SK-N-SH (cell line): ENCODE measurements around the gene ERC2. TPM values are rescaled to one million over a fixed set of nuclear protein-coding genes. Genes with fewer than 3 reads are reported as not detected.

Experiments used
- CTCF ChIA-PET: fragments of 300-600, 350-600 bp; formaldehyde crosslinking; extraction: SDS; loops from one replicate; lab custom pipeline; 2021; lab: Yijun Ruan, JAX
- POLR2A ChIA-PET: fragments of 350-600 bp; sonication (Branson Sonifier 250); formaldehyde crosslinking; extraction: SDS; loops from one replicate; lab custom pipeline; 2020; ENCODE audit warnings: antibody characterized with exemption, inconsistent platforms; lab: Yijun Ruan, JAX
- DNase-seq: peaks from one replicate; pipeline ENCODE4 v3.0.0; 2012
- H2AFZ ChIP-seq: fragments of 200-600 bp; sonication (generic); 2 replicates; pipeline ENCODE4 v1.8.1; 2016; ENCODE audit warnings: antibody characterized with exemption, mild to moderate bottlenecking, low read depth
- H3F3A ChIP-seq: fragments of 200-600 bp; sonication (generic); replicated peaks from 2 replicates; pipeline ENCODE3; 2016; ENCODE audit warnings: antibody characterized with exemption, mild to moderate bottlenecking; ENCODE audit not compliant: insufficient read depth
- H3K27ac ChIP-seq, 2 experiments: fragments of 200-500 bp in 1 of 2; fragments of 200-600 bp in 1 of 2; sonication (Bioruptor generic) in 1 of 2; sonication (generic), shearing (Covaris generic) in 1 of 2; 2 replicates each; pipeline versions ENCODE4 v1.5.1 to v1.6.1; 2014 to 2016; ENCODE audit warnings: low read depth in 2 of 2, inconsistent platforms in 1 of 2, low read length in 1 of 2, mild to moderate bottlenecking in 1 of 2, mixed read lengths in 1 of 2
- H3K27me3 ChIP-seq: fragments of 200-600 bp; sonication (generic), shearing (Covaris generic); 2 replicates; pipeline ENCODE4 v1.6.1; 2016; ENCODE audit warnings: mixed run types; ENCODE audit not compliant: insufficient read depth
- H3K36me3 ChIP-seq, 2 experiments: fragments of 200-500 bp in 1 of 2; fragments of 200-600 bp in 1 of 2; sonication (Bioruptor generic) in 1 of 2; sonication (generic) in 1 of 2; replicated peaks in 1 of 2; 2 replicates each; pipeline versions ENCODE3 to v1.5.1; 2014 to 2016; ENCODE audit warnings: low read length in 1 of 2, mild to moderate bottlenecking in 1 of 2; ENCODE audit not compliant: insufficient read depth in 2 of 2, control insufficient read depth in 1 of 2
- H3K4me1 ChIP-seq, 2 experiments: fragments of 200-500 bp in 1 of 2; fragments of 200-600 bp in 1 of 2; sonication (Bioruptor generic) in 1 of 2; sonication (generic), shearing (Covaris generic) in 1 of 2; 2 replicates each; pipeline versions ENCODE4 v1.5.1 to v1.6.1; 2014 to 2016; ENCODE audit warnings: low read depth in 1 of 2, low read length in 1 of 2, mixed run types in 1 of 2; ENCODE audit not compliant: insufficient read depth in 2 of 2, control insufficient read depth in 1 of 2
- H3K4me2 ChIP-seq: fragments of 200-600 bp; sonication (generic), shearing (Covaris generic); 2 replicates; pipeline ENCODE4 v1.6.1; 2017; ENCODE audit warnings: mixed run types
- H3K4me3 ChIP-seq, 2 experiments: fragments of 200-500 bp in 1 of 2; fragments of 200-600 bp in 1 of 2; sonication (Bioruptor generic) in 1 of 2; sonication (generic), shearing (Covaris generic) in 1 of 2; 2 replicates each; pipeline versions ENCODE4 v1.5.1 to v1.8.1; 2014 to 2016; ENCODE audit warnings: low read depth in 2 of 2, inconsistent platforms in 1 of 2, low read length in 1 of 2, mild to moderate bottlenecking in 1 of 2, mixed read lengths in 1 of 2, moderate library complexity in 1 of 2
- H3K79me2 ChIP-seq: fragments of 200-600 bp; sonication (generic); 2 replicates; pipeline ENCODE4 v1.8.1; 2017; ENCODE audit warnings: mild to moderate bottlenecking; ENCODE audit not compliant: insufficient read depth
- H3K9ac ChIP-seq: fragments of 200-600 bp; sonication (generic); 2 replicates; pipeline ENCODE4 v1.6.1; 2017; ENCODE audit warnings: mixed run types
- H3K9me2 ChIP-seq: fragments of 200-600 bp; sonication (generic); 2 replicates; pipeline ENCODE4 v1.6.1; 2017; ENCODE audit warnings: mixed run types
- H3K9me3 ChIP-seq: fragments of 200-600 bp; sonication (generic); 2 replicates; pipeline ENCODE4 v1.6.1; 2017; ENCODE audit warnings: mixed run types, mild to moderate bottlenecking, moderate library complexity
- H4K20me1 ChIP-seq: fragments of 200-600 bp; sonication (generic); 2 replicates; pipeline ENCODE4 v1.6.1; 2017; ENCODE audit warnings: mild to moderate bottlenecking, mixed run types; ENCODE audit not compliant: insufficient read depth
- CHD2 ChIP-seq: fragments of 150-350 bp; IDR thresholded peaks from 2 replicates; pipeline ENCODE4 v1.6.1; 2018; ENCODE audit warnings: low read length; ENCODE audit not compliant: partially characterized antibody
- ELF1 ChIP-seq: IDR thresholded peaks from 2 replicates; pipeline ENCODE4 v1.4.0; 2012
- FOXM1 ChIP-seq: IDR thresholded peaks from 2 replicates; pipeline ENCODE4 v1.4.0; 2012; ENCODE audit warnings: low read depth, mild to moderate bottlenecking
- GATA2 ChIP-seq: sonication (generic); formaldehyde crosslinking; IDR thresholded peaks from 2 replicates; pipeline ENCODE4 v1.5.0; 2020; ENCODE audit warnings: mild to moderate bottlenecking, missing genetic modification reagents
- IRF3 ChIP-seq: fragments of 150-350 bp; IDR thresholded peaks from 2 replicates; pipeline ENCODE4 v1.6.1; 2016; ENCODE audit warnings: mild to moderate bottlenecking, low read depth, low read length
- JUND ChIP-seq: IDR thresholded peaks from 2 replicates; pipeline ENCODE4 v1.4.0; 2012
- MAX ChIP-seq: IDR thresholded peaks from 2 replicates; pipeline ENCODE4 v1.4.0; 2012; ENCODE audit warnings: low read depth
- MEF2A ChIP-seq: IDR thresholded peaks from 2 replicates; pipeline ENCODE4 v1.4.0; 2012; ENCODE audit warnings: low read depth, borderline replicate concordance
- NFIC ChIP-seq: IDR thresholded peaks from 2 replicates; pipeline ENCODE4 v1.4.0; 2012; ENCODE audit warnings: borderline replicate concordance
- NRF1 ChIP-seq: IDR thresholded peaks from 2 replicates; pipeline ENCODE4 v1.6.1; 2012; ENCODE audit warnings: low read depth, mild to moderate bottlenecking, low read length
- PBX3 ChIP-seq: IDR thresholded peaks from 2 replicates; pipeline ENCODE4; 2012
- POLR2AphosphoS5 ChIP-seq: IDR thresholded peaks from 2 replicates; pipeline ENCODE4 v1.6.1; 2012; ENCODE audit warnings: low read depth, low read length
- RAD21 ChIP-seq: IDR thresholded peaks from 2 replicates; pipeline ENCODE4 v1.6.1; 2012; ENCODE audit warnings: mild to moderate bottlenecking, low read length
- RCOR1 ChIP-seq: fragments of 150-350 bp; IDR thresholded peaks from 2 replicates; pipeline ENCODE4 v1.6.1; 2017; ENCODE audit warnings: antibody characterized with exemption, low read length
- RFX5 ChIP-seq: IDR thresholded peaks from 2 replicates; pipeline ENCODE4 v1.6.1; 2012; ENCODE audit warnings: mild to moderate bottlenecking, improper control_type of control experiment, low read length
- SIN3A ChIP-seq: IDR thresholded peaks from 2 replicates; pipeline ENCODE4 v1.6.1; 2012; ENCODE audit warnings: low read depth, mild to moderate bottlenecking, low read length, moderate library complexity, borderline replicate concordance
- SMC3 ChIP-seq: IDR thresholded peaks from 2 replicates; pipeline ENCODE4 v1.6.1; 2012; ENCODE audit warnings: low read depth, low read length, improper control_type of control experiment
- TAF1 ChIP-seq: IDR thresholded peaks from 2 replicates; pipeline ENCODE4 v1.6.1; 2012; ENCODE audit warnings: low read depth, mild to moderate bottlenecking, low read length, moderate library complexity, borderline replicate concordance
- TEAD4 ChIP-seq: IDR thresholded peaks from 2 replicates; pipeline ENCODE4 v1.4.0; 2012; ENCODE audit warnings: mild to moderate bottlenecking, borderline replicate concordance; ENCODE audit not compliant: insufficient read depth
- YY1 ChIP-seq: IDR thresholded peaks from 2 replicates; pipeline ENCODE4 v1.4.0; 2012; ENCODE audit warnings: low read depth, mild to moderate bottlenecking
- WGBS: methylation state at CpG from one replicate; pipeline ENCODE4 v1.1.6; 2017; ENCODE audit warnings: low lambda C conversion rate; 5-methylcytosine and 5-hydroxymethylcytosine counted together
- polyA plus RNA-seq, 3 experiments: library from polyadenylated mRNA; depleted of rRNA; stranded (reverse); fragments of >200 nt; gene quantifications; 2 replicates each; pipeline ENCODE4 v1.2.3, GENCODE V29; 2012

The ERC2 gene
- polyA plus RNA-seq, 1 of the 3 experiments (the other 2 are of a cell fraction), result 1.6 TPM

- H3K36me3 ChIP-seq, result no peaks in the 10 kb centered on the region
- no peak overlapping the region for H2AFZ ChIP-seq
- CTCF ChIA-PET, result interaction anchor here (0.6 to 2.4 kb wide), 2 partner anchors 14 to 423 kb away, joined by 3 to 5 read pairs; no protein-coding TSS in a partner anchor
- no peaks in the 10 kb centered on the region for H3K9me2 ChIP-seq
- TF ChIP-seq RCOR1, result no peak
- no peak for TF ChIP-seq SMC3
- no peak for TF ChIP-seq RAD21
- H3K4me1 ChIP-seq, result peaks cover 0 to 4% of the 10 kb centered on the region in 2 experiments; a peak in 1 of 4 replicates
- POLR2A ChIA-PET, result no interaction called here
- no peaks in the 10 kb centered on the region for H4K20me1 ChIP-seq
- H3F3A ChIP-seq, result no peaks in the 10 kb centered on the region
- no peak overlapping the region for H3K9ac ChIP-seq
- peak overlapping the region; percentile 26; the same call in 1 of the 2 replicates for H3K4me2 ChIP-seq
- WGBS, result 75% methylated on average over 4 of the region's 4 CpGs
- H3K27me3 ChIP-seq, result no peaks in the 10 kb centered on the region
- H3K9me3 ChIP-seq, result no peaks in the 10 kb centered on the region
- no peak overlapping the region for H3K27ac ChIP-seq
- no peaks in the 10 kb centered on the region for H3K79me2 ChIP-seq
- DNase-seq, result no peak
- no peak overlapping the region for H3K4me3 ChIP-seq
These were observed 575.1 kb downstream of the ERC2 start for GRCh38 chr3:55893045-55893664.

DNA sequence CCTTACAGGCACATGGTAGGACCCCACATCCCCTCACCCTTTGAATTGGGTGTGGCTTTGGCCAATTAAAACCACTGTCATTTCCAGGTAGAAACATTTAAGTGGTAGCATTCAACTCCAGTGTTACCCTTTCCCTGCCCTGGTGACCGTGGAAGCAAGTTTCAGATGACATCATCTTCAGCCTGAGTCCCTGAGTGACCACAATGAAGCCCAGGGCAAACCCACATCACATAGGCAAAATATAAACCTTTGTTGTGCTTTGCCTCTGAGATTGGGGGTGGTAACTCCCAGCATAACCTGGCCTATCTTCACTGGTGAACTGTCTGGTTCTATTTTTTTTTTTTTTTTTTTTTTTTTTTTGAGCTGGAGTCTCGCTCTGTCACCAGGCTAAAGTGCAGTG, 577.2 kb downstream of the ERC2 start:
- TF ChIP-seq JUND, result no peak
- TF ChIP-seq MEF2A, result no peak
- TF ChIP-seq, all 33 proteins: peak for 0
- no peak overlapping the region for H3K4me3 ChIP-seq
- H3K4me2 ChIP-seq, result no peak overlapping the region
- ChIA-PET POLR2A (no interaction called here), CTCF (interaction anchor here (2.4 kb wide), 1 partner anchor 16 kb away, joined by 5 read pairs; no protein-coding TSS in a partner anchor)
- no peaks in the 10 kb centered on the region for H3K9me2 ChIP-seq
- no peak for DNase-seq
- no peak overlapping the region for H2AFZ ChIP-seq
- WGBS, result 35% methylated on average over 2 of the region's 2 CpGs
- no peak overlapping the region for H3K27ac ChIP-seq
- no peak overlapping the region for H3K9ac ChIP-seq
- no peaks in the 10 kb centered on the region for H3F3A ChIP-seq
- H3K36me3 ChIP-seq, result no peaks in the 10 kb centered on the region
- no peaks in the 10 kb centered on the region for H3K9me3 ChIP-seq
- H3K4me1 ChIP-seq, result no peaks in the 10 kb centered on the region; a peak in 1 of 4 replicates
- no peaks in the 10 kb centered on the region for H3K79me2 ChIP-seq
- H4K20me1 ChIP-seq, result no peaks in the 10 kb centered on the region
- no peaks in the 10 kb centered on the region for H3K27me3 ChIP-seq

- Histone ChIP-seq H3K36me3 (no peaks in the 10 kb centered on the region), H3K9me3 (no peaks in the 10 kb centered on the region), H3K9me2 (no peaks in the 10 kb centered on the region), H3K4me2 (no peak overlapping the region), H3K79me2 (no peaks in the 10 kb centered on the region), H3K9ac (no peak overlapping the region), H3K4me1 (no peaks in the 10 kb centered on the region; a peak in 1 of 4 replicates), H3K27ac (no peak overlapping the region), H3K27me3 (no peaks in the 10 kb centered on the region), H2AFZ (no peak overlapping the region), H4K20me1 (no peaks in the 10 kb centered on the region), H3K4me3 (no peak overlapping the region), H3F3A (no peaks in the 10 kb centered on the region)
- 85% methylated on average over 7 of the region's 7 CpGs for WGBS
- POLR2A ChIA-PET, result no interaction called here
- no peak for DNase-seq
- CTCF ChIA-PET, result interaction anchor here (1.5 kb wide), 1 partner anchor 14 kb away, joined by 3 read pairs; no protein-coding TSS in a partner anchor
- TF ChIP-seq FOXM1, result no peak
- TF ChIP-seq POLR2AphosphoS5, result no peak
- TF ChIP-seq RFX5, result no peak
- no peak for TF ChIP-seq NFIC
- no peak for TF ChIP-seq GATA2 (CRISPR knock-in tag)
- no peak for TF ChIP-seq IRF3
- no peak for TF ChIP-seq YY1
- no peak for TF ChIP-seq TAF1
- TF ChIP-seq ELF1, result no peak
- no peak for TF ChIP-seq MEF2A
- no peak for TF ChIP-seq TEAD4
- no peak for TF ChIP-seq SMC3
- TF ChIP-seq CHD2, result no peak
- TF ChIP-seq PBX3, result no peak
- no peak for TF ChIP-seq MAX
- TF ChIP-seq NRF1, result no peak
- no peak for TF ChIP-seq SIN3A
These were observed 579.9 kb downstream of the ERC2 start for GRCh38 chr3:55888282-55888885.
